ENCODE measurements around the gene RPL36.
A peak's percentile ranks its signal among the peaks of the same experiment; 100 is the strongest.
"Not testable (repeated sequence)": the region's sequence is repeated elsewhere in the genome, so short reads cannot be mapped to it uniquely, and the experiment has no call there.

Gene RPL36

GRCh38 chr19:5690955-5691821 lies 1.1 kb downstream of the RPL36 start:
- peak; percentile 54 for DNase-seq (ENCODE audit: low read depth)

GRCh38 chr19:5691822-5692722 lies 2.0 kb downstream of the RPL36 start:
- DNase-seq (ENCODE audit: low read depth), result no peak

DNA sequence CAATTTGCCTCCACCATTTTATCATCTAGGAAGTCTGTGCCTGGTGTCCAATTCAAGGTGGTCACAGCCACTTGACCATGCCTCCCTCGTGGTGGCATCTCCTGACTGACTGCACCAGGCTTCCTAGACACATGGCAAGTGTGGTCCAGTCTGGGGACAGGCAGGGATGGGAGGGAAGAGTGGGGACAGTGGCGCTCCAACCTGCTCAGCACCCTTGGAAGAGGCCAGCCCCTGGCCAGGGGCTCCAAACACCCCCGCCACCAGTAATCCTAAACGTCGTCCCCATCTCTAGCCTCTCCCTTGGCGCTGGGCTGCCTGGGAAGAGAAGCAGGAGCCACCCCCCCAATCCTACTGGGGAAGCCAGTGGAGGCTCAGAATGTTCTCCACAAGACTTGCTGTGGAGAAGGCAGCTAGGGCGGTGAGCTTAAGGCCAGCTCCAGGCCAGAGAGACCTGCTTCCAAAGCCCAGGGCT lies 2.7 kb downstream of the RPL36 start:
- DNase-seq (ENCODE audit: low read depth), result no peak

DNA sequence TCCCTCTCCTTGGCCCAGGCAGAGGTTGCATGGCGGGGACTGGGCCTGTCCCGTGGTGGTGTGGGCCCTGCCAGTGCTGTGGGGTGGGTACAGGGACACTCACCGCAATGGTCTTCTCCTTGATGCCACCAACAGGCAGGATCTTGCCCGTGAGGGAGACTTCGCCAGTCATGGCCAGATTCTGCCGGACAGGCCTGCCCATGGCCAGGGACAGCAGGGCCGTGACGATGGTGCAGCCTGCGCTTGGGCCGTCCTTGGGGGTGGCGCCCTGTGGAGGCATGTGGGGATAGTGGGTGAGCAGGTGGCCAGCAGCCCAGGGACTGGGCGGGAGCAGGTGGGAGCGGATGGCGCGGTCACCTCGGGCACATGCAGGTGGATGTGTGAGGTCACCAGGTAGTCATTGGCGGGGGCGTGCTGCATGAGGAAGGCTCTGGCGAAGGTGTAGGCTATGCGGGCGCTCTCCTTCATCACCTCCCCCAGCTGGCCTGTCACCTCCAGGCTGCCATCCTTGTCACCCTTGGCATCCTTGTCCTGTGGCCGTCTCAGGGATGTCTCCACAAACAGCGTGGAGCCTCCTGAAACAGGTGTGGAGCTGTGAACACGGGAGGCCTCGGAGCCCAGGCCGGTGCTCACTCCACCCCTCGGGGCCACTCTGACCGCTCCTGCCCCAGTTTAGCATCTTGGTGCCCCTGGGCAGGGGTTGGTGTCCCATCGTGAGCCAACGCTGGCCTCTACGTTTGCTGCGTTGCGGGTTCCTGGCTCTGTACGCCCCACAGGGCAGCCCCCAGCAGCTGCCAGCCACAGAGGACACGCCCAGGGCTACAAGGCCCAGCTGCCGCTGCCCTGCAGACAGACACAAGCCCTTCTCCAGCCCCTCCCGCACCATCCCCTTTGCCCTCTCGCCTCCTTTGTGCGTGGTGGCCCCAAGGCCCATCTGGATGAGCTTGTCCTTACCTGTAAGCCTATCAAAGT lies 3.4 kb downstream of the RPL36 start:
- no peak for DNase-seq (ENCODE audit: low read depth)

- no peak for DNase-seq (ENCODE audit: low read depth)
These were observed 4.3 kb downstream of the RPL36 start for GRCh38 chr19:5694167-5694955.

DNA sequence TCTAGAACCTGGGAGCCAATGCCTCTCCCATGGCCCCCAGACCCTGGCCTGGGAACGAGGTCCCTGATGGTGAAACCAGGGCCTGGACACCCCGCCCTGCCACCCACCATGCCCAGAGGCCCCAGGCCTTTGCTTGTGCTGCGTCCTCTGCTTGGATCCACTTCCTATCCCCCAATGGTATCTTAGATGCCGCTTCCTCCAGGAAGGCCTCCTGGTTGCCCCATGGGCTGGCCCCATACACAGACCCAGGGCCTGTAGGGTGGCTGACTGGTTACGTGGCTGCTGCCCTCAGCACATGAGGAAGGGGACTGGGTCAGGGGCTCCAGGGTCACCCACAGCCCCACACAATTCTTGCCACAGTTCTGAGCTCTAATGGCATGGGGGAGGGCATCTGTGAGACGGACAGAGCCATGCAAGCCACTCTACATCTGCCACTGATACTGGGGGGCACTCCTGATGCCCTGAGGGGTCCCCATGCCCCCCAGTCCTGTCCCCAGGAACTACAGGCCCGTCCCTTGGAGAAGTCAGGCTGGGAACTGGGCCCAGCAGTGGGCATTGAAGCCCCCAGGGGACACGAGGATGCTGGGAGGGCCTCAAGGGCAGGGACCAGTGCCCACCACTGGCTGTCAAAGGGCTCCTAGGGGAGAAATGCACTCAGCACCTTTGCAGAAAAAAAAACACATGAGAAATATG lies 5.0 kb downstream of the RPL36 start:
- DNase-seq (ENCODE audit: low read depth), result no peak

GRCh38 chr19:5695649-5696195 lies 5.6 kb downstream of the RPL36 start:
- DNase-seq (ENCODE audit: low read depth), result no peak

DNA sequence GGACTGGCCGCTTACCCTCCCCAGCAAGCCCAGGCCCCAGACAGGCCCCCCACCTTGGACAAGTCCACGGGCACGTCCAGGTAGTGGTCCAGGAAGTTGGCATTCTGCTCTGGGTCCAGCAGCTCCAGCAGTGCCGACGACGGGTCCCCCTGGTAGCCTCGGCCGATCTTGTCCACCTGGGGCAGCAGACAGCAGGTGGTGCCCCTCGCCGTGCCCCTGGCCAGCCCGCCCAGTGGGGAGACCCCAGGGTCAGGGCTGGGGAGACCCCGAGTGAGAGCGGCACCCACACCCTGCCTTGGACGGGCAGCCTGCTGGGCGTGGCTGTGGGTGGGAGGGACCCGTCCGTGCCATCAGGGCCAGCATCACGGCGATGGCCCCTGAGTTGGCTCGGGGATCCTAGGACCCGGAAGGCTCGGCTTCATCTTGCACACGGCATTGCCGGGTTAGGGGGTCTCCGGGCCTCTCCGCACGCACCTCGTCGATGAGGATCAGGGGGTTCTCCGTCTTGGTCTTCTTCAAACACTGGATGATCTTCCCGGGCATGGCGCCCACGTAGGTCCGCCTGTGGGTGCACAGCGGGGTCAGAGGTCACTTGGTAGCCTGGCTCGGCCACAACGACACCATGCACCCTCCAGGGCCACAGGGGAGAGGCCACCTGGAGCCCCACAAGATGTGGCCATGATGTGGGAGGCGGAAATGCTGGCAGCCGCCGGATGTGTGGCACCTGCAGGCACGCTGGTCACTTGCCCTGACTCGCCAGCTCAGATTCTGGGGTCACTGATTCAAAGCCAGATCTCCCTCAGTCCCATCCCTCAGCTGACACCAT lies 6.3 kb downstream of the RPL36 start:
- no peak for DNase-seq (ENCODE audit: low read depth)

DNA sequence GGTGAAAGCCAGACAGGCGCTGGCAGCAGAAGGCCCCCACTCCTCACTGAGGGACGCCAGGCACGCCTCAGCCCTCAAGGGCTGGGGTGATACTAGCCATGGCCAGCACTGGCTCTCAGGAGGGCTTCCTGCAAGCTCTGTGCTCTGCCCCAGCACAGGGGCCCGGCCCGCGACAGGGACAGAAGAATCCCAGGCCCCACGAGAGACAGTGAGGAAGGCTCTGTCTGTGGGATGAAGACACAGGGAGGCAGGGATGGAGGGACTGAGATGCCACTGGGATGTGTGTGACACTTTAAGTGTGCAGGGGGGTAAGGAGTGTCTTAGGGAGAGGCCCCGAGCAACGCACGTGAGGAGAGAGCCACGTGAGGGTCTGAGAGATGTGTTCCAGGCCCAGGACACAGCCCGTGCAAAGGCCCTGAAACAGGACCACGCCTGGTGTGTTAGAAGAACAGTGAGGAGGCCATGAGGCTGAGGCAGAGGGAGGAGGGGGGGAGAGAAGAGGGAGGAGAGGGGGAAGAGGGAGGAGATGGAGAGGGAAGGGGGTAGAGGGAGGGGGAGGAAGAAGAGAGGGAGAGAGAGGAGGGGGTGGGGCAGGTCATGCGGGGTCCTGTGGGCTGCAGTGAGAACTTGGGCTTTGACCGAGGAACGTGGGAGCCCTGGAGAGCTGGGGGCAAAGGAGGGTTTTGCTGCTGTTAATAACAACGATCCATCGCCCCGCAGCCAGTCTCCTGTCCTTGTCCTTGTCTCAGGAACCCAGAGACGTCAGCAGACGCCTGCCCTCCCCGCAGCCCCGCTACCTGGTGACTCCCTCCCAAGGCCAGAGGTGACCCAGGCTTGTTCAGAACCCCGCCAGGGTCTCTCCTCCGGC lies 7.2 kb downstream of the RPL36 start:
- DNase-seq (ENCODE audit: low read depth), result no peak

GRCh38 chr19:5697890-5698634 lies 8.0 kb downstream of the RPL36 start:
- DNase-seq (ENCODE audit: low read depth), result no peak

DNA sequence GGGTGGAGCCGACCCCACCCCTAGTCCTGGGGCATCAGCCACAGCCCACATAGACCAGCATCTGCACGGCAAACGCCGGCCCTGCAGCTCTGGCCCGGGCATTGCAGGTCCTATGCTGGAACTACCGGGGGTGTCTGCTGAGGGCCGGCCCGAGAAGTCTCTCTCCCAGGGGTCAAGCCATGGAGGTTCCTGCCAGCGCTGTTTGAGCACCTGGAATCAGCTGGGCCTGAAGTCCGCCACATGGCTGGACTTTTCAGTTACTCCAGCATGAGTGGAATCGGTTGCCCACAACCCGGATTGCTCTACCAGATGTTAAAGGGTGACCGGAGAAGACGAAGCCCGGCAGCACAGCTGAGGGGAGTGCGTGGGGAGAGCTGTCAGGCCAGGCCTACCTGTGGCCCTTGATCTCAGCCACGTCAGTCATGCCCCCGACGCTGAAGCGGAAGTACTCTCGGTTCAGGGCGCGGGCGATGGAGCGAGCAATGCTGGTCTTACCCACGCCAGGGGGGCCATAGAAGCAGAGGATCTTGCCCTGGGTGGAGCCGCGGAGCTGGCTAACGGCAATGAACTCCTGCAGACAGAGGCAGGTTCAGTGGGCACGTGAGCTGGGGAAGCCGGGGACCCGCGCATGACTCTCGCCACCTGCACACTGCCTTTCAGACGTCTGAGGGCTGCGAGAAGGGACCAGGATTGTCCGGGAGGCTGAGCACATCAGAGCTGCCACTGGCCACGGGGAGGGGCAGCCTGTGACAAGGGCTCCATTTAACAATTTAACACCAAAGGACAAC lies 8.7 kb downstream of the RPL36 start:
- no peak for DNase-seq (ENCODE audit: low read depth)

GRCh38 chr19:5700455-5701092 lies 10.5 kb downstream of the RPL36 start:
- DNase-seq (ENCODE audit: low read depth), result no peak

DNA sequence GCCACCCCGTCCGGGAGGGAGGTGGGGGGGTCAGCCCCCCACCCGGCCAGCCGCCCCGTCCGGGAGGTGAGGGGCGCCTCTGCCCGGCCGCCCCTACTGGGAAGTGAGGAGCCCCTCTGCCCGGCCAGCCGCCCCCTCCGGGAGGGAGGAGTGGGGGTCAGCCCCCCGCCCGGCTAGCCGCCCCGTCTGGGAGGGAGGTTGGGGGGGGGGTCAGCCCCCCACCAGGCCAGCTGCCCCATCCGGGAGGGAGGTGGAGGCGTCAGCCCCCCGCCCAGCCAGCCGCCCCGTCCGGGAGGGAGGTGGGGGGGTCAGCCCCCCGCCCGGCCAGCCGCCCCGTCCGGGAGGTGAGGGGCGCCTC lies 11.9 kb downstream of the RPL36 start:
- not testable (repeated sequence) for DNase-seq (ENCODE audit: low read depth)

- DNase-seq (ENCODE audit: low read depth), result no peak
These were observed 14.0 kb downstream of the RPL36 start for GRCh38 chr19:5703819-5704818.

DNA sequence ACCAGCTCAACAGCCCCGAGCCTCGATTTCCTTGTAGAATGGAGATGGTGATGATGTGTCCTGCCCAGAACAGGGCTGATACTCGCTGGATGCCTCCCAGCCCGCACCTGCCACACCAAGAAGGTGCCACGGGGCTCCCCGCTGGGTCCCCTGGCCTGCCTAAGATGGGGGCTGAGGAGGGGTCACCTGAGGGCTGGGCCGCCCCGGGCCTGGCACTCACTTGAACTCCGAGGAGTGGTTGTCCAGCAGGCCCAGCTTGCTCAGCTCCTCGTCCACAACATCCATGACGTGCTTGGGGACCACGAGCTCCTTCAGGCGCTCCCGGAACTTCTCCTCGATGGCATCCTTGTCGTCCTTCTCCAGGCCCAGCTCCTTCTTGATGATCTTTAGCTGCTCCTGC lies 15.5 kb downstream of the RPL36 start:
- DNase-seq (ENCODE audit: low read depth), result no peak

Data from activated T-helper 9 cell treated with anti-CD3 and anti-CD28 coated beads, Interleukin-2, amount 50 U/mL, for 16 hours (primary cell).